Endometrial microvascular endothelial cells (primary cell): ENCODE data around the gene PDGFA. TPM values are rescaled to one million over a fixed set of nuclear protein-coding genes. Genes with fewer than 3 reads are reported as not detected.

Source experiments
- in situ Hi-C: cut with HindIII; loops from 2 replicates; pipeline ENCODE4 v1.10.0; 2017; ENCODE audit warnings: low sequenced_read_pairs, low pct_unique_long_range_greater_than_20kb; ENCODE audit errors: inconsistent ontology term
- total RNA-seq: library from RNA; depleted of rRNA; stranded (reverse); fragments of >200 nt; gene quantifications from one replicate; pipeline ENCODE4 v1.2.3, GENCODE V29; 2015; ENCODE audit errors: inconsistent ontology term

Gene PDGFA
- total RNA-seq, 1 donor from 2014 or later = 81.8 TPM

GRCh38 chr7:521221-522070 lies 1.8 kb upstream of the PDGFA start:
- in situ Hi-C loops = no loop called here

GRCh38 chr7:520503-521161 lies 986 bp upstream of the PDGFA start:
- in situ Hi-C loops = no loop called here

GRCh38 chr7:518630-519483 lies 789 bp downstream of the PDGFA start:
- in situ Hi-C loops = no loop called here

GRCh38 chr7:517774-518629 lies 1.6 kb downstream of the PDGFA start:
- in situ Hi-C loops = no loop called here

GRCh38 chr7:516606-517456 lies 2.8 kb downstream of the PDGFA start:
- in situ Hi-C loops = no loop called here

GRCh38 chr7:516216-516605 lies 3.4 kb downstream of the PDGFA start:
- in situ Hi-C loops = no loop called here

DNA sequence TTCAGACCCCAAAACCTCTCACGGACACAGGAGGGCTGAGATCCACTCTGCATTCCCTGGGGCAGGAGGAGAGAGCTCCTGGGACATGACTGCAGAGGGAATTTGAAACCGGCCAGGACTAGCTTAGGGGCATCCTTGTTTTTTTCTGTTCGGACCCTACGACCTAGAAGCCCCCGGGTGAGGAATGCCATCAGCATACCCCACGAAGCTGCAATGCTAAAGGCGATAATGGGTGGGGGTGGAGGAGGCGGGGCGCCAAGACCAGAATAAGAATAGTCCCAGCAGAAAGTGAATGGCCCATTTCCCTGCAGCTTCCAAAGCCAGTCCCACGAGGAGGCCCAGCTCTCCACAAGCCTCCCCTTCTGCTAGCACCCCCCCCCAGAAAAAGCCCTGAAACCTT lies 4.0 kb downstream of the PDGFA start:
- in situ Hi-C loops = no loop called here

DNA sequence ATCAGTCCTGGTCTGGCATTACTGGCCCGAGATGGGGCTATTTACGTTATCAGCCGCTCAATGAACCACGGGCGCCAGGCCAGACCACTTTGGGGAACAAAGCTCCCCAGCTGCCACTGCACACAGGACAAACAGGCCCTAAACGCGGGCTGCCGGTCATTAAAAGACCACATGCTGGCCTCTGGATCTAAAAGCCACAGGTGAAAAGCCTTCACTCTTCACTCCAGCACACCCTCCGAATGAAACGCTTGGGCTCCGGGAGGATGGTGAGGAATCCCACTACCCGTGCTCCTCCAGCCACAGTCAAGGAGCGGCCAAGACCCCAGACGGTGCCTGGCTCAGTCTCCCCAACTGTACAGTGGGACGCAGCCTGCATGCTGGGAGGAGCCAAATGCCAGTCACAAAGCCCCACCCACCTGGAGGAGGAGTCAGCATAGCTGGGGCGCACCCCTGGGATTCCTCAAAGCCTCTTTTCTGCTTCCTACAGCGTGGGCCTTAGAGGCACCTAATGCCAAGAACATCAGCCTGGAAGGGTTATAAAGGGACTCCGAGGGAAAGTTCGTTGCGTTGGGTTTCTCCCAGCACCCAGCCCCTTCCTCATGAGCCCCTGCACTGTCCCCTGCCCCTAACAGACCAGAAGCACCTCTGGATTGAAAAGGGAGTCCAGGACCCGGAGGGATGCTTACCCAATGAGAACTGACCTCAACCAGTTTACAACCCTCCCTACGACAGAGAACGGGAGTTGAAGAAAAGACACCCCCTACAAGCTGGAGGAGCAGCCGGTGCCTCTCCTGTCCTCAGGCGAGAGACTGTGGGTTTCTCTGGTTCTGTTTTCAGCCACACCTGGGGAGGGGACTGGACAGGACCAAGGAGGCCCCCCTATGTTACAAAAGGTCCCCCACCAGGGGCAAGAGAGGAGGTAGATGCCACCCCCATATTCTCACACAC lies 4.7 kb downstream of the PDGFA start:
- in situ Hi-C loops = no loop called here

- in situ Hi-C loops = no loop called here
Measured at GRCh38 chr7:514242-514641, 5.4 kb downstream of the PDGFA start.

DNA sequence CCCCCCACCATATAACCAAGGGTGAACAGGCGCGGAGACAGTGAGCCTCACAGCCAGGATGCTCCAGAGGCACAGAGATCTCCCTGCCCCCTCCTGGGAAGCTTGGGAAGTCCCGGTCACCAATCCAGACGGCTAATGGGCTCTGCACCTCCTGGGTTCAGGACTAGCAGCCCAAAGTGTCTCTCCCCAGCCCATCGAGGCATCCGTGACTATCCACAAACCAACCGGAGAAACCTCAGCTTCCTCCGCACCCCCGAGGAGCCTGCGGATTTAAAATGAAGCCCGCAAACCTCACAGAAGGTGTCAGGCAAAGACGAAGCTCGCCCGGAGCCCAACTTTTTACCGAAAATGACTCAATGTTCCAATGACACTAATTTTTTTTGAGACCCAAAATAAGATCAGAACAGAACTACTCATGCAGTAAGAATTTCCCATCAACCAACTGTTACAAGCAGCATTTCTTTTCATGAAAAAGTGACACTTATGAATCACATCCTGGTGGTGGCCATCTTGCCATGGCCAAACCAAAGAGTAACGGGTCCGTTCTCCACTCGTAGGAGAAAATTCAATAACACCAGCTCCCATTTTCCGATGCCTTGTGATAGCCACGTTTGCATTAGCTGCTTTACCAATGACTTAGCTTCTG lies 6.0 kb downstream of the PDGFA start:
- in situ Hi-C loops = no loop called here

GRCh38 chr7:512541-513311 lies 6.9 kb downstream of the PDGFA start:
- in situ Hi-C loops = no loop called here

- in situ Hi-C loops = no loop called here
Measured at GRCh38 chr7:512146-512510, 7.5 kb downstream of the PDGFA start.

GRCh38 chr7:511476-512145 lies 8.0 kb downstream of the PDGFA start:
- in situ Hi-C loops = no loop called here

GRCh38 chr7:510782-511281 lies 8.8 kb downstream of the PDGFA start:
- in situ Hi-C loops = no loop called here

GRCh38 chr7:510131-510481 lies 9.5 kb downstream of the PDGFA start:
- in situ Hi-C loops = no loop called here
